Keratinocyte (primary cell): ENCODE data around the gene PNKD. TPM values are rescaled to one million over a fixed set of nuclear protein-coding genes. Genes with fewer than 3 reads are reported as not detected.

Experiments
- DNase-seq: peaks from one replicate; pipeline ENCODE4 v3.0.0-alpha.2; 2011; ENCODE audit warnings: low read depth, missing footprints, low spot score
- FAIRE-seq: peaks from 2 replicates; lab custom pipeline; 2011; peaks lifted over from hg19 to GRCh38; lab: Jason Lieb, UNC
- H2AFZ ChIP-seq: 2 replicates; pipeline ENCODE4 v1.6.0; 2012; ENCODE audit warnings: low read length, control low read depth, inconsistent platforms; ENCODE audit not compliant: control insufficient read depth
- H3K27ac ChIP-seq: 2 replicates; pipeline ENCODE4 v1.5.1; 2011; ENCODE audit warnings: low read length; ENCODE audit not compliant: control insufficient read depth, insufficient read depth
- H3K27me3 ChIP-seq: 3 replicates; pipeline ENCODE4 v1.6.0; 2011; ENCODE audit warnings: low read length; ENCODE audit not compliant: control insufficient read depth, insufficient read depth; ENCODE audit errors: extremely low read depth
- H3K36me3 ChIP-seq, 2 experiments: 2 replicates in 1 of 2; 3 replicates in 1 of 2; pipeline ENCODE4 v1.5.1; 2011; ENCODE audit warnings: low read length in 2 of 2, mild to moderate bottlenecking in 1 of 2; ENCODE audit not compliant: control insufficient read depth in 2 of 2, insufficient read depth in 2 of 2; ENCODE audit errors: extremely low read depth in 1 of 2
- H3K4me1 ChIP-seq: 3 replicates; pipeline ENCODE4 v1.5.1; 2011; ENCODE audit warnings: low read length; ENCODE audit not compliant: control insufficient read depth, insufficient read depth; ENCODE audit errors: extremely low read depth
- H3K4me2 ChIP-seq: 3 replicates; pipeline ENCODE4 v1.6.0; 2011; ENCODE audit warnings: low read depth, low read length; ENCODE audit not compliant: control insufficient read depth, insufficient read depth; ENCODE audit errors: extremely low read depth
- H3K4me3 ChIP-seq, 3 experiments: fragments of 200-600 bp in 1 of 3; sonication (generic) in 1 of 3; 2 replicates in 2 of 3; 3 replicates in 1 of 3; pipeline ENCODE4 v1.5.1; 2011 to 2016; ENCODE audit warnings: low read length in 3 of 3, mild to moderate bottlenecking in 3 of 3, control low read depth in 2 of 3, inconsistent platforms in 1 of 3, low read depth in 1 of 3, mixed read lengths in 1 of 3, mixed run types in 1 of 3, moderate library complexity in 1 of 3; ENCODE audit not compliant: control insufficient read depth in 2 of 3, insufficient read depth in 2 of 3; ENCODE audit errors: extremely low read depth in 1 of 3
- H3K79me2 ChIP-seq: 2 replicates; pipeline ENCODE4 v1.6.0; 2012; ENCODE audit warnings: low read length; ENCODE audit not compliant: control insufficient read depth, insufficient read depth
- H3K9ac ChIP-seq: 3 replicates; pipeline ENCODE4 v1.6.0; 2011; ENCODE audit warnings: low read length; ENCODE audit not compliant: control insufficient read depth, insufficient read depth; ENCODE audit errors: extremely low read depth
- H3K9me1 ChIP-seq: 3 replicates; pipeline ENCODE4 v1.6.0; 2011; ENCODE audit warnings: low read length; ENCODE audit not compliant: control insufficient read depth, insufficient read depth; ENCODE audit errors: extremely low read depth
- H3K9me3 ChIP-seq: 2 replicates; pipeline ENCODE4 v1.5.1; 2012; ENCODE audit warnings: low read depth, low read length; ENCODE audit not compliant: control insufficient read depth
- H4K20me1 ChIP-seq: 3 replicates; pipeline ENCODE4 v1.6.0; 2011; ENCODE audit warnings: low read length; ENCODE audit not compliant: control insufficient read depth, insufficient read depth; ENCODE audit errors: extremely low read depth
- EZH2 ChIP-seq: IDR thresholded peaks from one replicate; pipeline ENCODE4 v1.6.1; 2012; ENCODE audit warnings: inconsistent platforms, mild to moderate bottlenecking, low read length, moderate library complexity
- dilution Hi-C: fragments of 300-500 bp; cut with MboI; formaldehyde crosslinking; loops from one replicate; pipeline ENCODE4 v1.7.0; 2020; ENCODE audit warnings: low sequenced_read_pairs; ENCODE audit not compliant: extremely low pct_ligation_motif_present
- polyA plus RNA-seq, 5 experiments: library from polyadenylated mRNA; depleted of rRNA in 3 of 5; stranded (reverse) in 3 of 5; stranded (forward) in 1 of 5; unstranded in 1 of 5; fragments of >200 nt; gene quantifications; 1 replicate in 1 of 5; 2 replicates in 3 of 5; 3 replicates in 1 of 5; pipeline versions ENCODE4 v1.2.1 to v1.2.3, GENCODE V29; 2011 to 2012; ENCODE audit warnings: missing spikeins in 2 of 5, low read depth in 1 of 5, low replicate concordance in 1 of 5
- TF ChIP-seq, protein P1 (sequence below), 3 experiments: IDR thresholded peaks in 1 of 3; conservative IDR thresholded peaks in 1 of 3; optimal IDR thresholded peaks in 1 of 3; 2 replicates in 2 of 3; 3 replicates in 1 of 3; pipeline versions ENCODE3 to v1.5.1; 2011; ENCODE audit warnings: low read length in 3 of 3, mild to moderate bottlenecking in 3 of 3, moderate library complexity in 2 of 3, control low read depth in 1 of 3, inconsistent platforms in 1 of 3; ENCODE audit not compliant: insufficient read depth in 2 of 3; ENCODE audit errors: extremely low read depth in 1 of 3

PNKD gene
- polyA plus RNA-seq, 1 donor (not counting 4 experiments of a cell fraction or from before 2014, with no cell fraction given): 22.8 TPM

DNA sequence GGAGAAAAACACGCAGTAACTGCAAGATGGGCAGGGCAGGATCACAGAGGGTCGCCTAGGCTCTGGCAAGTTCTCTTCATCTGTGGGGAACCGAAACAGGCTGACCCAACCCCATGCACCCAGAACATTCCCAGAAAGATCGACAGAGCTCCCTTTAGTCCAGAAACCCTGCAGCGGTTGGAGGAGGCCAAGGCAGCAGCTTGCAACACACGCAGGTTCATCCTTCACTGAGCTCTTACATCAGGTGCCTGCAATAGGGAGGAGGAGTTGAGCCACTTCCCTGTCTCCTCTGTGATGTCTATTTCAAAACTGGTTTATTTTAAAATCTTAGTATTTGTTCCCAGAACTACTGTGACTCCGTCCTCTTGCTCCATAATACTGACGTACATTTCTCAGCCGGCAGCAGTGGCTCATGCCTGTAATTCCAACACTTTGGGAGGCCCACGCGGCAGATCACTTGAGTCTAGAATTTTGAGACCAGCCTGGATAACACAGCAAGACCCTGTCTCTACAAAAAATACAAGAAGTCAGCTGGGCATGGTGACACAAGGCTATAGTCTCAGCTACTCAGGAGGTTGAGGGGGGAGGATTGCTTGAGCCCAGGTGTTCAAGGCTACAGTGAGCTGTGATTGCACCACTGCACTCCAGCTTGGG is 100.2 kb downstream of the PNKD start:
- Histone ChIP-seq H3K27me3 (no peaks in the 10 kb centered on the region), H3K27ac (no peak overlapping the region), H3K4me1 (peaks cover 9% of the 10 kb centered on the region), H4K20me1 (no peaks in the 10 kb centered on the region), H3K79me2 (no peaks in the 10 kb centered on the region), H3K9ac (no peak overlapping the region), H3K36me3 (no peaks in the 10 kb centered on the region), H3K9me3 (no peaks in the 10 kb centered on the region), H3K9me1 (no peaks in the 10 kb centered on the region), H3K4me2 (no peak overlapping the region), H3K4me3 (no peak overlapping the region), H2AFZ (no peak overlapping the region)
- dilution Hi-C loops: no loop called here
- DNase-seq: no peak
- no peak for FAIRE-seq
- TF ChIP-seq, protein P1, sequence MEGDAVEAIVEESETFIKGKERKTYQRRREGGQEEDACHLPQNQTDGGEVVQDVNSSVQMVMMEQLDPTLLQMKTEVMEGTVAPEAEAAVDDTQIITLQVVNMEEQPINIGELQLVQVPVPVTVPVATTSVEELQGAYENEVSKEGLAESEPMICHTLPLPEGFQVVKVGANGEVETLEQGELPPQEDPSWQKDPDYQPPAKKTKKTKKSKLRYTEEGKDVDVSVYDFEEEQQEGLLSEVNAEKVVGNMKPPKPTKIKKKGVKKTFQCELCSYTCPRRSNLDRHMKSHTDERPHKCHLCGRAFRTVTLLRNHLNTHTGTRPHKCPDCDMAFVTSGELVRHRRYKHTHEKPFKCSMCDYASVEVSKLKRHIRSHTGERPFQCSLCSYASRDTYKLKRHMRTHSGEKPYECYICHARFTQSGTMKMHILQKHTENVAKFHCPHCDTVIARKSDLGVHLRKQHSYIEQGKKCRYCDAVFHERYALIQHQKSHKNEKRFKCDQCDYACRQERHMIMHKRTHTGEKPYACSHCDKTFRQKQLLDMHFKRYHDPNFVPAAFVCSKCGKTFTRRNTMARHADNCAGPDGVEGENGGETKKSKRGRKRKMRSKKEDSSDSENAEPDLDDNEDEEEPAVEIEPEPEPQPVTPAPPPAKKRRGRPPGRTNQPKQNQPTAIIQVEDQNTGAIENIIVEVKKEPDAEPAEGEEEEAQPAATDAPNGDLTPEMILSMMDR (optimal IDR thresholded peaks at IDR 0.05 in 1 of 3, IDR thresholded peaks at IDR 0.05 in 1 of 3, conservative IDR thresholded peaks at IDR 0.05 in 1 of 3; ENCODE audit: extremely low read depth in 1 of 3, insufficient read depth in 2 of 3, low read length in 3 of 3): no peak
- no peak for TF ChIP-seq EZH2

DNA sequence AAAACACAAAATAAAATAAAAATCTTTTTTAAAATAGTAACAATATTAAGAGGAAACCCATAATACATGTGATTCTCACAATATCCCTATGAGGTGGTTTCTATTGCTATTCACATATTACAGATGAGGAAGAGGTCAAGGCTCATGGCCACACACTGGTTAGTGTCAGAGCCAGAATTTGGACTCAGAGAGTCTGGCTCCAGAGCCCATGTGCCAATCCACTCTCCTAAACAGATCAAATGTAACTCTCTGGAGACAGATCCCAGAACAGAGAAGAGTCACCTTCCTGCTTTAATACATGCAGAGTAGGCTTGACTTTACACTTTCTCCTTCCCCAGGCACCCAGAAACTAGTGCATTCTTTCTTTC is 101.6 kb downstream of the PNKD start:
- Histone ChIP-seq H3K27me3 (no peaks in the 10 kb centered on the region), H3K4me2 (no peak overlapping the region), H3K27ac (no peak overlapping the region), H3K9ac (no peak overlapping the region), H3K79me2 (no peaks in the 10 kb centered on the region), H3K36me3 (no peaks in the 10 kb centered on the region), H4K20me1 (no peaks in the 10 kb centered on the region), H3K9me3 (no peaks in the 10 kb centered on the region), H3K4me3 (no peak overlapping the region), H3K9me1 (no peaks in the 10 kb centered on the region), H2AFZ (no peak overlapping the region), H3K4me1 (peaks cover 9% of the 10 kb centered on the region)
- DNase-seq (no peak), FAIRE-seq (no peak)
- TF ChIP-seq EZH2: no peak
- TF ChIP-seq, protein P1 (optimal IDR thresholded peaks at IDR 0.05 in 1 of 3, IDR thresholded peaks at IDR 0.05 in 1 of 3, conservative IDR thresholded peaks at IDR 0.05 in 1 of 3; ENCODE audit: extremely low read depth in 1 of 3, insufficient read depth in 2 of 3, low read length in 3 of 3): no peak
- dilution Hi-C loops: no loop called here
